Stomach (tissue), 4 donors: Measurements from ENCODE around the gene NRIP2.
A peak's percentile ranks its signal among the peaks of the same experiment; 100 is the strongest.

Experiments used
- EP300 ChIP-seq: sonication (generic); formaldehyde crosslinking; IDR thresholded peaks from one replicate; pipeline ENCODE4 v1.6.1; 2017; ENCODE audit warnings: antibody characterized with exemption
- POLR2A ChIP-seq, 4 donors: fragments of 450-650 bp; IDR thresholded peaks; one replicate each; pipeline ENCODE4 v1.6.1; 2016; ENCODE audit warnings: antibody characterized with exemption in 4 of 4, control low read depth in 2 of 4, mild to moderate bottlenecking in 1 of 4, moderate library complexity in 1 of 4
- TF ChIP-seq, protein P1 (sequence below), 7 experiments: fragments of 450-650 bp in 4 of 7; fragments of 200-600 bp in 3 of 7; sonication (generic) in 3 of 7; IDR thresholded peaks; one replicate each; pipeline ENCODE4 v1.5.1; 2016 to 2019; ENCODE audit warnings: antibody characterized with exemption in 7 of 7, control low read depth in 2 of 7, mild to moderate bottlenecking in 1 of 7

- TF ChIP-seq, protein P1, sequence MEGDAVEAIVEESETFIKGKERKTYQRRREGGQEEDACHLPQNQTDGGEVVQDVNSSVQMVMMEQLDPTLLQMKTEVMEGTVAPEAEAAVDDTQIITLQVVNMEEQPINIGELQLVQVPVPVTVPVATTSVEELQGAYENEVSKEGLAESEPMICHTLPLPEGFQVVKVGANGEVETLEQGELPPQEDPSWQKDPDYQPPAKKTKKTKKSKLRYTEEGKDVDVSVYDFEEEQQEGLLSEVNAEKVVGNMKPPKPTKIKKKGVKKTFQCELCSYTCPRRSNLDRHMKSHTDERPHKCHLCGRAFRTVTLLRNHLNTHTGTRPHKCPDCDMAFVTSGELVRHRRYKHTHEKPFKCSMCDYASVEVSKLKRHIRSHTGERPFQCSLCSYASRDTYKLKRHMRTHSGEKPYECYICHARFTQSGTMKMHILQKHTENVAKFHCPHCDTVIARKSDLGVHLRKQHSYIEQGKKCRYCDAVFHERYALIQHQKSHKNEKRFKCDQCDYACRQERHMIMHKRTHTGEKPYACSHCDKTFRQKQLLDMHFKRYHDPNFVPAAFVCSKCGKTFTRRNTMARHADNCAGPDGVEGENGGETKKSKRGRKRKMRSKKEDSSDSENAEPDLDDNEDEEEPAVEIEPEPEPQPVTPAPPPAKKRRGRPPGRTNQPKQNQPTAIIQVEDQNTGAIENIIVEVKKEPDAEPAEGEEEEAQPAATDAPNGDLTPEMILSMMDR (IDR thresholded peaks at IDR 0.05): peak in 5 of 7 experiments; percentile 42 to 76 (median 66)
- no peak for TF ChIP-seq POLR2A (IDR thresholded peaks at IDR 0.05)
- no peak for TF ChIP-seq EP300
Measured at GRCh38 chr12:2853626-2854025, 18.8 kb upstream of the NRIP2 start.
